Activated CD4-positive, alpha-beta T cell treated with anti-CD3 and anti-CD28 coated beads, Interleukin-2, amount 50 U/mL, for 1 hour (primary cell): ENCODE measurements around the gene AUTS2.

Experiments used
- DNase-seq: peaks from one replicate; pipeline ENCODE4 v3.0.0-alpha.2; 2020

The AUTS2 gene

DNA sequence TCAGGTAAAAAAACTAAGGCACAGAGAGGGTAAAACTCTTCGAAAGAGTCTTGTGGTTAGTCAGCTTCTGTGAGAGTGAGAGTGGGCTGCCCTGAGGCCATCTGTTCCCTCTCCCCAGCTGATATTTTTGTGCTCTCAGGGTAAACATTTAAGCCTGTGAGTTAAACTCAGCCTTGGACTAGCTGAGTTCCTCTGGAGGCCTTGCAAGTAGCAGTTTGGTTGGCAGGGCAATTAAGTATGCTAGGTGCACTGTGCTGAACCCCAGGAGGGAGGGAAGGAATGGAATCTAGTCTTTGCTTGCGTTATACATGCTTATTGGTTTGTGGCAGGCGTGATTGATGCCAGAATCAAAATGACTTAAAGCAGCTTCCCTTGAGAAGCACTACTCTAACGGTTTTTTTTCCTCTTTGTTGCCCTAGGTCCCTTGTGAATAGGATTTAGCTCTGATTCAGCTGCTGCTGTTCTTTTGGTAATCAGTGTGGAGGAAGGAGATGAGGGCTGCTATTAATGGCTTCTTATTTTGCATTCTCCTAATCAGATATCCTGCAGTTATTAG is 140.2 kb downstream of the AUTS2 start:
- DNase-seq, result no peak

DNA sequence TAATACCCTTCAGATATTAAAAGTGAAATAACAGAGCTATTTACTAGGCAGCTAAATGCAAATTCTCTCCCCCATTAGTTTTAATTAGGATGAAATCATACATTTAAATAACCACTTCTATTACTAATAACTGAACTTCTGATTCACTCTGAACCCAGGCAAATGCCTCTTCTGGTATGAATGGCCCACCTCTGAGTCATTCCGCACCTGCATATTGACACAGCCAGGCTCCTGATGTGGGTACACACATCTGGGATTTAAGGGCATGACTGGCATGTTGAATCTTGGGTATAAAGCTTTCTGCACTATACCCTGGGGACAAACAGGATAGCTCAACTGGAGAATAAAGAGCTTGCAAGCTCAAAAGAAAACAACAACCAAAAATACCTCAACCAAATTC is 140.9 kb downstream of the AUTS2 start:
- DNase-seq, result no peak

DNA sequence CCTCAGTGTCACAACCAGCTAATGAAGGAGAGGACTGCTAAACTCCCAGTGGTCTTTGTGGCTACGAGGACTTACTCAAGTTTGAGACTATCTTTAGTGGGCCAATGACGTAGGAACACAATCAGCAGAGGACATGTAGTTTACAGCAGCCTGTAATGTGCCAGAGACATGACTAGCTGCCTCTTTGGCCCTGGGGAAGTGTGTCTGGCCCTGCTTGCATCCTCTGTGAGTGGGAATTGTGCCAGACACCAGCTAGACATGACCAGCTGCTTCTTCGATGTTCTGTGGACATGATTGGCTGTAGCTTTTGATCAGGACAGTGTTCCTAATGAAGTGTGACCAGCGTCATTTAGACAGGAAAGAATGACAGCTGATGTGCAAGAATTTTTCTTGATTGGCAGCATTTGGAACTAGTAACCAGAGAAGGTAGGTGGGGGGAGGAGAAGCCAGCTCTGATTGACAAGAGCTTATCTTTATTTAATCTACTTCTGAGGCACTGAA is 141.7 kb downstream of the AUTS2 start:
- DNase-seq, result no peak

DNA sequence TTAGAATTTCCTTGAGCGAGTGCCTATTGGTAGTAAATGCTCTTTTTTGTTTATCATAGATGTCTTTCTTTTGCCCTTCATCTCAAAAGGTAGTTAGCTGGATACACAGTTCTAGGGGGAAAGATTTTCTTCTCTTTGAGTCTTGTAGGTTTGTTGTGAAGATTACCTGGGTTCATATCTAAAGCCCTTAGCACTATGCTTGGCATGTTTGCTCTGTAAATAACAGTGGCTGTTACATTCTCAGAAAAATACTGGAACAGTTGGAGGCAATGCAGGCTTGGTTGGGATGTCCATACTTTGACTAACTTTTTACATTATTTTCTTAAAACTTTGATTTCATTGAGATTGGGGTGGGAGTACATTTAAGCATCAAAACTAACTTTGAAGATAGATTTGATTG is 144.0 kb downstream of the AUTS2 start:
- DNase-seq, result no peak

DNA sequence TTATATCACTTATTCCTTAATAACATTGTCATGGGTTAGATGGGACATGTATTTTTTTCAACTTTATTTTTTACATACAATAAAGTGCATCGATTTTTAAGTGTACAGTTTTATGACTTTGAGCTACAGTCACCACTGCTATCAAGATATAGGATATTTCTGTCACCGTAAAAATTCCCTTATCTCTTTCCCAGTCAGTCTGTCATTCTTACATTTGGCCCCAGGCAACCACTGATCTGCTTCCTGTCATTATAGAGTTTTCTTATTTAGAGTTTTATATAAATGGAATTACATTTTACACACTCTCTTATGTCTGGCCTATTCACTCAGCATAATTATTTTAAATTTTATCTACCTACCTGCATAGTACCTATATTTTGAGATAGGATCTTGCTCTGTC is 145.2 kb downstream of the AUTS2 start:
- no peak for DNase-seq

DNA sequence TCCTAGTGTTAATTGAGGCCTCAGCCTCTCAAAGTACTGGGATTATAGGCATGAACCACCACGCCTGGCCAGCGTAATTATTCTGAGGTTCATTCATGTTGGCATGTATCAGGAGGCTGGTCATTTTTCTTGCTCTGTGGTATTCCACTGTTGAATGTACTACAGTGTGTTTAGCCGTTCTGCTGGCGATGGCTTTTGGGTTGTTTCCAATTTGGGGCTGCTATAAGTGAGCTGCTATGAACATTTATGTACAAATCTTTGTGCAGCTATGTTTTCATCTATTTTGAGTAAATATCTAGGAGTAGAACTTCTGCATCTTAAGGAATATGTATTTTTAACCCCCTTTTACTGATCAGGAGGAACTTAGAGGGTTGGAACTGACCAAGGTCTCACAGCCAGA is 145.8 kb downstream of the AUTS2 start:
- DNase-seq, result no peak

DNA sequence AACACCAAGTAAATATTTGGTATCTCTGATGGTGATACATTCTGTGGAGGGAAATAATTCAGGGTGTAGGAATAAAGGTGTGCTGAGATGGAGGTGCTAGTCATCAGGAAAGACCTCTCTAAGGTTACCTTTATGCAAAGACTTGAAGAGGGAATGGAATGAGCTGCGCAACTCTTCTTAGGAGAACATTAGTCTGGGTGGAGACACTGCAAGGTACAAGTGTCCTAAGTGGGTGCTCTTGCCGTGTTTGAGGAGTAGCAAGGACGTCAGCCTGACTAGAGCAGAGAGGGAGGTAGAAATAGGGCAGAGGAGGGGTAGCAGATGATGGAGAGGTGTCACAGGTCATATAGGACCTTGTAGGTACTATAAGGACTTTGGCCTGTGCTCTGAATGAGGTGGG is 148.1 kb downstream of the AUTS2 start:
- no peak for DNase-seq

DNA sequence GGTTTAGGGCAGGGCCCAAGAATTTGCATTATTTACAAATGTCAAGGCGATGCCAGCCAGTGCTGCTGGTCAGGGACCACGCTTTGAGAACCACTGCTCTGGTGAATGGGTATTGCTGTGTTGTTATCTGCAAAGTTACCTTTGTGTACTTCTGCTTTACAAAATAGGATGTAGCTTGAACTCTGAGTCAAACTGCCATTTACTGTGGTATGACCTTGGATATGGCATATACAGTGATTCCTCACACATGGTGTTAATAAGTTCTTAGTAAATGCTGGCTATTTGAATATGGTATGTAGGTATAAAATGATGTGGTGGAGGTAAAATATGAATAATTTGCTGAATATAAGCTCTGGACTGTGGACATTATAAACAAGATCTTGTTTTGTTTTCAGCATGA is 148.9 kb downstream of the AUTS2 start:
- DNase-seq, result no peak

DNA sequence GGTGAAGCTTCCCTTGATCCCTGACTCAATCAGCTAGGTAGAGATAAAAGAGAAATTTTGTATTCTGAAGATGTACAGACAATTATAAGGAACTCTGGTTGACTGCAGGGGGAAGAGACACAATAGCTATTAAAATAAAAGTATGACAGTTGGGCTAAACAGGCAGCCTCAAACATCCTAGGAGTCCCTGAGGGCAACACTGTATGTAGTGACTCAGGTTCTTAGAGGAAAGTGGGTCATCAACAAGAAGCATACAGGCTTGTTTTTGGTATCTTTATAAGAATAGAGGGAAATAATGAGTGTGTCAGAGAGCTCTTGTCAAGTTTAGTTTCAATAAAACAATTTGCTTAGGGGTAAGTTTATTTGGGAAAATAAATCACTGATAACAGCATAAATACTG is 150.3 kb downstream of the AUTS2 start:
- no peak for DNase-seq

DNA sequence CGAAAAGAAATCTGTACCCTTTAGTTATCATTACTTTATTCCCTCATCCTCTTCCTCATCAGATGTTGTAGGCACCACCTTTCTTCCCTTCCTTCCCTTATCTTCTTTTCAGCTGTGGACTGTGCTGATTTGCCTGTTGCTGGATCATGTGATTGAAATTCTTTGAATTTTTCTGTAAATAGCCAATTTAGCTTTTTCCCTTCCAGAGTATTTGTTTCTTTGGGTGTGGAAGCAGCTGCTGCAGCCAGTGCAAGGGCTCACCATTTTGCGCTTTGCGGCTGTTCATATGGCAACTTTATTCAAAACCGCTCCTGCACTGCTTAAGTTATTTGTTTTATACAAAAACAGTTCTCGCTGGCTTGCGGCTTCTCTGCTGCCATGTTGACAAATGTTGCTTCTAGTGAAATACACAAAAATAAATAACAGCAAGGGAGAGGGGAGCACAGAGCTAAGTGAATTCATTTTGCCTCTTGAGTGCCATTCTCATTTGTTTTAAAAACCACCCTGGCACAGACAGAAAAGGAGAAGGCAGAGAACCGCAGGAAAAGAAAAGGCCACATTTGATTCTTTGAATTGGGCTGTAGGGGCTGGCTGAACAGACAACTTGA is 151.2 kb downstream of the AUTS2 start:
- no peak for DNase-seq

DNA sequence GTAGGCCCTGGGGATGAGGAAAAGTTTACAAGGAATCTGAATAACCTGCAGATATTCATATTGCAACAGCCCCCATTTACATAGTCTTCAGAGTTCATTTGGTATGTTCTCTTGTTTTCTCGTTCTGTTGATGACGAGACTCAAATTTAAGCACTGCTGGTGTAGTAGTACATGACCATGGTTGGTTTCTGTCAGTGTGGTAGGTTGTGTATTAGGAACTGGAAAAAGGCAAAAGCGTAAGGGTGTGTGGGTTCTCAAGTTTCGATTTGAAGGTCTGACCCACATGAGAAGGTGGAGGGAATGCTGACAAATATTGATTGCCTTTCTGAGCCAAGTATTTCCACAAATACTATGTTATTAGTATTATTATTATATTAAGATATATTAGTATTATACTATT is 151.7 kb downstream of the AUTS2 start:
- DNase-seq, result no peak

DNA sequence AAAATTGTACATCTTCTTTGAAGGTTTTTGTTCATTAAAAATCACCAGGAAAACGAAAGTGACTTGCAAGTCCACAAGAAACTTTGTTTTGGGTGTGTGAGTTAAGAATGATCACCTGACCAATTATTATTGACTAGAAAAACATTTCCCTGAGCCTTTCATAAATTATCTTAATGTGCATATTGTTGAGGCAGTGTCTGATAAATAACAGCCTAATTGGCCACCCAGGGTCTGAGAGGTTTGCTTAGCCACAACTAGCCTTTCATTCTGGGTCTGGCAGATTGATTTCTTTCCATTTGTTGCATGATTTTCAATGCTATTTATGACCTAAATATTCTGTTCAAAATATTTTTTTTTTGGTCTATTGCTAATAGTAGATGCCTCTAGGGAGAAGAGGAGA is 152.8 kb downstream of the AUTS2 start:
- DNase-seq, result no peak

DNA sequence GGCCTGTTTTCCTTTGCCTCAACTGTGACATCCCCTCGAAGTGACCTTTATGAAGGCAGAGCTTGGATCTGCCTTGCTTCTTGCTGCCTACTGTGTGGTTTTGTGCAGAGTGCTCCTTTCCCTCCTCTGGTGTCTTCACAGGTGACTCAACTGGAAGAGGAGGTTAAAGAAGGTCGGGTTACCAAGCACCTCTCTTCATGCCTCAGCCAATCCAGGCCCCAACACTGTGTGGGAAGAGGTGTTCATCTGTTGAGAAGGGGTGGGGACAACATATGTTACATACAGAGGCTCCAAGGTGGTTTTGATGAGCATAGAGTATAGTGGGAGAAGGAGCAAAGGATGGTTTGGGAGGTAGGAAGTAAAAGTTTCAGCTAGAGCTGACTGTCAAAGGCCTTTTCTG is 155.7 kb downstream of the AUTS2 start:
- DNase-seq, result no peak

DNA sequence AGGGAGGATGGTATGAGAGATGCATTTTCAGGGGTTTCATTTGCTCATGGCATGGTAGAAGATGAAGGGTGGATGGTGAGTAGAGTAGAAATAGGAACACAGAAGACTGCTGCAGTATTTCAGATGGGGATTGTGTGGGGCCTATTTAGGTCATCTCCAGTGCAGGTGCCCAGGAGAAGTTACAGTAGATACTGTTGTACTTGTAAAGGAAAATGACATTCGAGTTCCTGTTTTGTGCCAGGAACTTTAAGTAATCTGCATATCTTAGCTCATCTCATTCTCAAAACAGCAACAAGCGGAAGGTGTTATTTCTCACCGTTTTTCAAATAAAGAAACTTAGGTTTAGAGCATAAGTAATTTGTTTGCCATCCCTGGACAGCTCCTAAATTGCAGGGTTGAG is 156.2 kb downstream of the AUTS2 start:
- no peak for DNase-seq

DNA sequence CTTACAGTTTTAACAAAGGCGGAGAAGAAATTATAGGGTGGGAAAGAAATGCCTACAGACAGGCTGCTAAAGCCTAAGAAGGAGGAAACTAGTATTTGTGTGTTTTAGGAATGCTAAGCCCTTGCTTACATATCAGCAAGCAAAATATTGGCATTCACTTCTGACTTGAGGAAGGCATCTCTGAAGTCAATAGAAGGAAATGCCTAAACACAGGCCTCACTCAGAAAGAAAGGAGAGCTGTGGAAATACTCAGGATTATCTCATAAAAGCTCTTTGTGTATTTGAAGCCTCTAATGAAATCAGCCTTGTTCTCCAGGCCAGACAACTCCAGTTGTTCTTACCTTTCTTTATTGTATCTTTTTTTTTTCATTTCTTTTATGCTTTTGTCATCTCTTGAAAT is 158.0 kb downstream of the AUTS2 start:
- DNase-seq, result no peak

DNA sequence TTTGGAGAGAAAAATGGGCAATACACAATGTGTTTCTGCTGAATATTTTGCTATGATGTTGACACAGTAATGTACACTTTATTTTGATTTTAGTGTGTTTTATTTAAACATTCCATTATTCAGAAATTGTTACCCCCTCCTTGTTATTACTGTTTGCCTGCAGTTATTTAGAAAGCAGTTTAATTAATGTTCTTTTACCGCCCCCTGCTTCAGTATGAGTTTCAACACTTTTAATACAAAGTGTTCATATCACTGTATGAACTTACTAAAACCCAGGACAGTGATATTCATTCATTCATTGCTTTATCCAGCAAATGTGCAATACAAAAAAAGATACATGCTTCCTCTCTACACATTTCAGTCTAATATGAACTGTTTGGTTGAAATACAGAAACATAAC is 159.3 kb downstream of the AUTS2 start:
- DNase-seq, result no peak

DNA sequence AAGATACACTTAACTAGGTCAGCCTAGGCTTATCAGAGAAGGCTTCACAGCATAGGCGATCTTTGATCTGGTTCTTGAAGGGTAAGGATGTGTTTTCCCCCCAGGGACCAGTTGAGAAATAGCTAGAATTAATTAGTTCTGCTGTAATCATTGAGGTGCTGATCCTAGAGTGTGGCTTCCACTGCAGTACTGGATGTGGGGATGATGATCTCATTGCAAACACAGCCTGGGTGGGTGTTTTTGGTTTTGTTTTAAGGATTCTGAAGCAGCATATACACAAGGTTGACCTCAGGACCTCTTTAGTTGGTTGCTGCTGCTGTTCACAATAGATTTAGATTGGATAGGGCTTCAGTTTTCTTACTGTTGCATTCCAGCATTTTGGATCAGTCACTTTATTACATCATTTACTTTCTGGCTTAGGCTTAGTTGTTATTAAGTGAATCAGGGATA is 159.7 kb downstream of the AUTS2 start:
- no peak for DNase-seq

DNA sequence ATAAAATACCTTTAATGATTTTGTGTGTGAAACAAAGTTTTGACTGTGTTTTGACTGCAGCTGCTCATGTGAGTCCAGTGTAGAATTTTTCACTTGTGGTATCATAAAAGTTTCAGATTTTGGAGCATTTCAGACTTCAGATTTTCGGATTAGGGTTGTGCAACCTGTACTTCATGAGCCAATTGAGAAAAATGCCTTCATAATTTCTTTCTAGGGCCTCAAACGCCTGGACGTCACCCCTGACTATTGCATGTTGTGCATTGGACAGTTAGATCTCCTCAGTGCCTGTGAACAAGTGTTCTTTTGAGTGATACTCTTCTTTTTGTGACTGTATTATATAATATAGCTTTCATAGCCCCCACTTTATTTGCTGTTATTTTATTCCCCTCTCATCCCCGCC is 161.1 kb downstream of the AUTS2 start:
- no peak for DNase-seq

DNA sequence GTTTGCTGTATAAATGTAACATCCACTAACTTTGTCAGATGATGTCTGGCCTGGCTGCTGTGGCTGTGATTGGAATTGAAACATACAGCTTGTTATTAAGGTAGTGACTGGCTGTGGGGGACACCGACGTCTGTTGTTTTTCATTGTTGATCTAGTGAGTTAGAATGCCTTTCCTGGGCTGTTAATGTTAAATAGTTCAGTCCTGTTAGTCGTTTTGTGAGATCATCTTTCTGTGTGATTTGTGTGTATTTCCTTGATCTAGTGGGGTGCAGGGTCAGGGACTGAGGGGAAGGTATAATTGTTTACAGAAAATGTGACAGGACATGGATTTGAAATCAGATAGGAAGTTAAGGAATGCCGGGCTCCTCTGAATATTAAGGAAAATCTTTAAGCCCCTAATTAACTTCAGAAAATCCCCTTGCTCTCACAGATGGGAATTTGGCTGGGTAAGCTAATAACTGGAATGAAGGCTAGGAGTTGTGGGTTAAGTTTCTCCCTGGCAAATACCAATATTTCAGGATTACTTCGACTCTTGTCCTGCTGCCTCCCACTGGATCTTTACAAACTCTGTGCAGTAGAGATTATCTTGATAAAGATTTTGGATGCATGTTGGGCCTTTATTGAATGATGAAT is 163.1 kb downstream of the AUTS2 start:
- DNase-seq, result no peak

DNA sequence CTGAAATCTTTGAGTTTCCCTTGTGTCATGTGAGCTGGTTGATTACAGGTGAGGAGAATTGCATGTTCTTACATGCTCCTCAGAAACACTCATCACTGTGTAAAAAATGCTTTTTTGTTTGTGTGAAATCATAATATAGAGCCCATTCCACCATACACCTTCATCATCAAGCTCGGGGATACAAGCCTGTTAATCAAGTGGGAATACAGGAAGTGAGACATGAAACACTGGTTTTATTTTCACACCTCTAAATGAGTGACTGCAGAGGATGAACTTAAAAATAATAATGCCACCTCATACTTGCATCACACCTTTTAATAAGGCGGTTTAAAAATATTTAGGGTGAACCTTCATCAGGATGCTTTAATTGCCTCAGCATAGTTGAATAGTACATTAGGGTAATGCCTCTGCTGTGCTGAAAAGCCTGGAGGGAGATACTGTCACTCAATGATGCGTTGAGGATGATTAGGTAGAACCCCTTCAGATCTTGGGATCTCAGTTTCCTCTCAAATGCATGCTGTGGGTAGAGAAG is 164.6 kb downstream of the AUTS2 start:
- no peak for DNase-seq

DNA sequence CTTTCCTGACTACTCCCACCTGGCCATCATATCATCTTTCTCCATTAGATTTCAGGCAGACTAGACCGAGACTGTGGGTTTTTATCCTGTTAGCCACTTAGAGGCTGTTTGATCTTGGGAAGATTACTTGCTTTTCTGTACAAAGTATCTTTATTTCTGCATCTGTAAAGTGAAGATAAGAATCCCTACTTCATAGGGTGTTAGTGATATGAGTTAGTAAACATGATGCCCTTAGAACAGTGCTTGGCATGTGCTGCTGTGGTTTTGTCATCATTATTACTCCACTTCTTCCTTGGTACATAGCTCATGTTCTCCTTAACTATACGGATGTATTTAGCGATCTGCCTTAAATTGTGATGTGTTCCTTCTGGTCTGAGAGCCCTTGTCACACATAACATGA is 165.2 kb downstream of the AUTS2 start:
- no peak for DNase-seq

DNA sequence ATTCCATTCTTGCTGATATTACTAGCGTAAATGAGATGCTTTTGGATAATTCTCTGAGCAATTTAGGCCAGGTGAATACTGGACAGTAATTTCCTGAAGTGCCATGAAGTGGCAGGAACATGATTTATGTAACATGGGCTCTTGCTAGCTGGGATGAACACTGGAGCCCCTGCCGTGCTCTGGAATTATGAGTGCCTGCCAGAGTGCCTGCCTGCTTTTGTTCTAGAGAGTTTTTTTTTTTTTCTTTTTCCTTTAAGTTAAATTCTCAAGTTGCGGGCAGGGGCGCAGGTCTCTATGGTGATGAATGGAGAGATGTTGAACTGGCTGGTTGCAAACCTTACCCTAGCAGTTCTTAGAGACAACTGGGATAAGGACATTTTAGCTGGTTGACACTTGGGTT is 165.9 kb downstream of the AUTS2 start:
- DNase-seq, result no peak

DNA sequence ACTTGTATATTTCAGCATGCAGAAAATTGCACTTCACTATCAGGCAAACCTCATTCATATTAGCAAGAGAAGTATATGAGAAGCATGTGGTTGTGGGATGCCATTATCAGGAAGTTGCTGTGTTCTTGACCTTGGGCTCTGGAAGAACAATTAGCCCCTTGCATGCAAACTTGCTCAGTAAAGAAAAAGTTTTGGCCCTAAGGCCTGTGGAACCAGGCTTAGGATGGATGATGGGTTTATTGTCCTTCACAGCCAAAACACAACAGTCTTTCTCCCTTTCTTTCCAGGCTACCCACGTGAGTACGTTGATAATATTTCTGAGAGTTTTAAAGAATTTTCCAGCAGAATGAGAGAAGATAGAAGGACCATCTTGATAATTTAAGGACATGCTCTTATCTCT is 166.4 kb downstream of the AUTS2 start:
- no peak for DNase-seq

DNA sequence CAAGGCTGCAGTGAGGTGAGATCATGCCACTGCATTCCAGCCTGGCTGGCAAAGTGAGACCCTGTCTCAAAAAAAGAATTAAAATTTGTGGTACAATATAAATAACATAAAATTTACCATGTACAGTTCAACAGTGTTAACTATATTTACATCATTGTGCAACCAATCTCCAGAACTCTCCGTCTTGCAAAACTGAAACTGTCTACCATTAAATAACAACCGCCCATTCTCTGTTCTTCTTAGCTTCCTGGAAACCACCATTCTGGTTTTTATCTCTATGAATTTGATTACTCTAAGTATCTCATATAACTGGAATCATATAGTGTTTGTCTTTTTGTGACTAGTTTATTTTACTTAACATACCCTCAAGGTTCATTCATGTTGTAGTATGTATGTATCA is 167.6 kb downstream of the AUTS2 start:
- no peak for DNase-seq
